Activated CD4-positive, alpha-beta T cell treated with anti-CD3 and anti-CD28 coated beads, Interleukin-2, amount 10 ng/mL, durations not matched to agents 7 days and 5 days (primary cell): Measurements from ENCODE around the gene SULT4A1. TPM values are rescaled to one million over a fixed set of nuclear protein-coding genes. Genes with fewer than 3 reads are reported as not detected.

Experiments used
- CTCF ChIA-PET: fragments of 350-600 bp; sonication (Branson Sonifier 250); formaldehyde crosslinking; loops from one replicate; lab custom pipeline; 2021; ENCODE audit warnings: antibody characterized with exemption; lab: Charles Lee
- POLR2A ChIA-PET: fragments of 350-600 bp; sonication (Branson Sonifier 250); formaldehyde crosslinking; loops from one replicate; lab custom pipeline; 2021; ENCODE audit warnings: antibody characterized with exemption; lab: Charles Lee
- DNase-seq: peaks from one replicate; pipeline ENCODE4 v3.0.0-alpha.2; 2020
- H3K27ac Mint-ChIP-seq: one replicate; pipeline ENCODE4 v1.8.0; 2021; ENCODE audit warnings: mild to moderate bottlenecking, moderate library complexity, mixed read lengths
- H3K27me3 Mint-ChIP-seq: one replicate; pipeline ENCODE4 v1.8.0; 2021; ENCODE audit warnings: mixed read lengths
- H3K36me3 Mint-ChIP-seq: one replicate; pipeline ENCODE4 v1.8.0; 2021; ENCODE audit warnings: low read depth, mixed read lengths
- H3K4me1 Mint-ChIP-seq: one replicate; pipeline ENCODE4 v1.8.0; 2021; ENCODE audit warnings: mixed read lengths
- H3K4me3 Mint-ChIP-seq: one replicate; pipeline ENCODE4 v1.8.0; 2021; ENCODE audit warnings: mild to moderate bottlenecking, moderate library complexity, mixed read lengths
- H3K9me3 Mint-ChIP-seq: one replicate; pipeline ENCODE4 v1.8.0; 2021; ENCODE audit warnings: mixed read lengths
- total RNA-seq, 2 experiments: library from RNA; stranded (reverse); gene quantifications; one replicate each; pipeline ENCODE4 v1.2.3, GENCODE V29; 2021

Gene SULT4A1
- total RNA-seq, 2 experiments from 2014 or later: not detected

- Mint-ChIP-seq H3K9me3 (no peaks in the 10 kb centered on the region), H3K36me3 (no peaks in the 10 kb centered on the region), H3K27me3 (peaks cover 15% of the 10 kb centered on the region), H3K4me1 (no peaks in the 10 kb centered on the region), H3K27ac (no peak overlapping the region), H3K4me3 (no peak overlapping the region)
- DNase-seq: peak; percentile 47
- ChIA-PET CTCF (interaction anchor here (1.4 to 1.6 kb wide), 2 partner anchors 15 to 17 kb away, joined by 3 to 6 read pairs; no protein-coding TSS in a partner anchor), POLR2A (no interaction called here)
These were observed 5.7 kb upstream of the SULT4A1 start for GRCh38 chr22:43867839-43868635.

- DNase-seq: no peak
- Mint-ChIP-seq H3K27ac (no peak overlapping the region), H3K36me3 (no peaks in the 10 kb centered on the region), H3K4me1 (peaks cover 4% of the 10 kb centered on the region), H3K9me3 (no peaks in the 10 kb centered on the region), H3K27me3 (peaks cover 36% of the 10 kb centered on the region), H3K4me3 (no peak overlapping the region)
- ChIA-PET CTCF (interaction anchor here (1.5 kb wide), 1 partner anchor 26 kb away, joined by 3 read pairs; no protein-coding TSS in a partner anchor), POLR2A (no interaction called here)
These were observed 529 bp upstream of the SULT4A1 start for GRCh38 chr22:43862882-43863202.

- Mint-ChIP-seq H3K27me3 (peaks cover 43% of the 10 kb centered on the region), H3K4me3 (no peak overlapping the region), H3K27ac (peak overlapping the region; percentile 25), H3K36me3 (no peaks in the 10 kb centered on the region), H3K9me3 (peaks cover 4% of the 10 kb centered on the region), H3K4me1 (peaks cover 4% of the 10 kb centered on the region)
- ChIA-PET POLR2A (no interaction called here), CTCF (no interaction called here)
- no peak for DNase-seq
These were observed 784 bp downstream of the SULT4A1 start for GRCh38 chr22:43861529-43861928.

- H3K36me3 Mint-ChIP-seq: no peaks in the 10 kb centered on the region
- peaks cover 4% of the 10 kb centered on the region for H3K9me3 Mint-ChIP-seq
- H3K27ac Mint-ChIP-seq: no peak overlapping the region
- H3K4me1 Mint-ChIP-seq: peaks cover 4% of the 10 kb centered on the region
- H3K4me3 Mint-ChIP-seq: no peak overlapping the region
- CTCF ChIA-PET: no interaction called here
- POLR2A ChIA-PET: no interaction called here
- no peak for DNase-seq
- peaks cover 43% of the 10 kb centered on the region for H3K27me3 Mint-ChIP-seq
These were observed 1.5 kb downstream of the SULT4A1 start for GRCh38 chr22:43860831-43861230.

- peaks cover 43% of the 10 kb centered on the region for H3K27me3 Mint-ChIP-seq
- H3K36me3 Mint-ChIP-seq: no peaks in the 10 kb centered on the region
- peaks cover 4% of the 10 kb centered on the region for H3K9me3 Mint-ChIP-seq
- DNase-seq: no peak
- ChIA-PET CTCF (no interaction called here), POLR2A (no interaction called here)
- H3K4me3 Mint-ChIP-seq: no peak overlapping the region
- H3K4me1 Mint-ChIP-seq: peaks cover 4% of the 10 kb centered on the region
- H3K27ac Mint-ChIP-seq: no peak overlapping the region
These were observed 2.2 kb downstream of the SULT4A1 start for GRCh38 chr22:43860126-43860525.

GRCh38 chr22:43859621-43860020, 2.7 kb downstream of the SULT4A1 start:
- DNase-seq: no peak
- Mint-ChIP-seq H3K4me3 (no peak overlapping the region), H3K4me1 (peaks cover 4% of the 10 kb centered on the region), H3K36me3 (no peaks in the 10 kb centered on the region), H3K27me3 (peaks cover 39% of the 10 kb centered on the region), H3K9me3 (peaks cover 4% of the 10 kb centered on the region), H3K27ac (no peak overlapping the region)
- POLR2A ChIA-PET: no interaction called here
- CTCF ChIA-PET: no interaction called here

GRCh38 chr22:43859176-43859575, 3.1 kb downstream of the SULT4A1 start:
- H3K4me3 Mint-ChIP-seq: no peak overlapping the region
- POLR2A ChIA-PET: no interaction called here
- peaks cover 4% of the 10 kb centered on the region for H3K4me1 Mint-ChIP-seq
- no peak overlapping the region for H3K27ac Mint-ChIP-seq
- CTCF ChIA-PET: no interaction called here
- no peak for DNase-seq
- H3K27me3 Mint-ChIP-seq: peaks cover 38% of the 10 kb centered on the region
- peaks cover 4% of the 10 kb centered on the region for H3K9me3 Mint-ChIP-seq
- H3K36me3 Mint-ChIP-seq: no peaks in the 10 kb centered on the region

GRCh38 chr22:43858156-43858895, 4.0 kb downstream of the SULT4A1 start:
- Mint-ChIP-seq H3K27me3 (peaks cover 30% of the 10 kb centered on the region), H3K4me3 (no peak overlapping the region), H3K4me1 (peaks cover 4% of the 10 kb centered on the region), H3K9me3 (peaks cover 4% of the 10 kb centered on the region), H3K36me3 (no peaks in the 10 kb centered on the region), H3K27ac (no peak overlapping the region)
- POLR2A ChIA-PET: no interaction called here
- CTCF ChIA-PET: no interaction called here
- DNase-seq: no peak

GRCh38 chr22:43857367-43857766, 4.9 kb downstream of the SULT4A1 start:
- Mint-ChIP-seq H3K36me3 (no peaks in the 10 kb centered on the region), H3K4me1 (no peaks in the 10 kb centered on the region), H3K27ac (no peak overlapping the region), H3K4me3 (no peak overlapping the region), H3K9me3 (peaks cover 4% of the 10 kb centered on the region), H3K27me3 (peaks cover 25% of the 10 kb centered on the region)
- DNase-seq: no peak
- POLR2A ChIA-PET: no interaction called here
- CTCF ChIA-PET: no interaction called here

- ChIA-PET POLR2A (no interaction called here), CTCF (no interaction called here)
- peaks cover 14% of the 10 kb centered on the region for H3K27me3 Mint-ChIP-seq
- H3K9me3 Mint-ChIP-seq: peaks cover 4% of the 10 kb centered on the region
- no peak overlapping the region for H3K27ac Mint-ChIP-seq
- no peaks in the 10 kb centered on the region for H3K4me1 Mint-ChIP-seq
- no peak overlapping the region for H3K4me3 Mint-ChIP-seq
- DNase-seq: no peak
- H3K36me3 Mint-ChIP-seq: no peaks in the 10 kb centered on the region
These were observed 6.9 kb downstream of the SULT4A1 start for GRCh38 chr22:43855431-43855830.

- Mint-ChIP-seq H3K4me3 (no peak overlapping the region), H3K9me3 (peaks cover 4% of the 10 kb centered on the region), H3K4me1 (no peaks in the 10 kb centered on the region), H3K36me3 (no peaks in the 10 kb centered on the region), H3K27me3 (peaks cover 14% of the 10 kb centered on the region), H3K27ac (no peak overlapping the region)
- DNase-seq: no peak
- ChIA-PET CTCF (no interaction called here), POLR2A (no interaction called here)
These were observed 7.5 kb downstream of the SULT4A1 start for GRCh38 chr22:43854786-43855271.

- Mint-ChIP-seq H3K9me3 (peaks cover 4% of the 10 kb centered on the region), H3K27me3 (peaks cover 14% of the 10 kb centered on the region), H3K4me1 (no peaks in the 10 kb centered on the region), H3K4me3 (no peak overlapping the region), H3K27ac (no peak overlapping the region), H3K36me3 (no peaks in the 10 kb centered on the region)
- POLR2A ChIA-PET: no interaction called here
- CTCF ChIA-PET: no interaction called here
- no peak for DNase-seq
These were observed 8.1 kb downstream of the SULT4A1 start for GRCh38 chr22:43854121-43854785.
